Measurements from ENCODE around the gene DAB1.
"Not testable (repeated sequence)": the region's sequence is repeated elsewhere in the genome, so short reads cannot be mapped to it uniquely, and the experiment has no call there.

DAB1 gene

GRCh38 chr1:57122031-57122430, 301.8 kb downstream of the DAB1 start:
- no peak for DNase-seq (ENCODE audit: low read depth in 2 of 2)

- DNase-seq (ENCODE audit: low read depth in 2 of 2): no peak
Observed at GRCh38 chr1:57118948-57119603, 304.8 kb downstream of the DAB1 start.

GRCh38 chr1:57117753-57118152, 306.1 kb downstream of the DAB1 start:
- DNase-seq (ENCODE audit: low read depth in 2 of 2): no peak

GRCh38 chr1:57116871-57117270, 307.0 kb downstream of the DAB1 start:
- no peak for DNase-seq (ENCODE audit: low read depth in 2 of 2)

GRCh38 chr1:57115030-57115614, 308.7 kb downstream of the DAB1 start:
- DNase-seq (ENCODE audit: low read depth in 2 of 2): no peak

GRCh38 chr1:57112148-57112547, 311.7 kb downstream of the DAB1 start:
- DNase-seq (ENCODE audit: low read depth in 2 of 2): no peak

GRCh38 chr1:57111175-57111574, 312.7 kb downstream of the DAB1 start:
- no peak for DNase-seq (ENCODE audit: low read depth in 2 of 2)

GRCh38 chr1:57109883-57110282, 314.0 kb downstream of the DAB1 start:
- DNase-seq (ENCODE audit: low read depth in 2 of 2): no peak

- no peak for DNase-seq (ENCODE audit: low read depth in 2 of 2)
Observed at GRCh38 chr1:57109247-57109646, 314.6 kb downstream of the DAB1 start.

- no peak for DNase-seq (ENCODE audit: low read depth in 2 of 2)
Observed at GRCh38 chr1:57106296-57106695, 317.6 kb downstream of the DAB1 start.

- no peak for DNase-seq (ENCODE audit: low read depth in 2 of 2)
Observed at GRCh38 chr1:57102561-57103326, 321.1 kb downstream of the DAB1 start.

GRCh38 chr1:57101209-57101608, 322.7 kb downstream of the DAB1 start:
- no peak for DNase-seq (ENCODE audit: low read depth in 2 of 2)

- DNase-seq (ENCODE audit: low read depth in 2 of 2): no peak
Observed at GRCh38 chr1:57094749-57095148, 329.1 kb downstream of the DAB1 start.

- DNase-seq (ENCODE audit: low read depth in 2 of 2): no peak
Observed at GRCh38 chr1:57093122-57093521, 330.7 kb downstream of the DAB1 start.

GRCh38 chr1:57091642-57092041, 332.2 kb downstream of the DAB1 start:
- no peak for DNase-seq (ENCODE audit: low read depth in 2 of 2)

GRCh38 chr1:57089855-57090254, 334.0 kb downstream of the DAB1 start:
- no peak for DNase-seq (ENCODE audit: low read depth in 2 of 2)

- no peak for DNase-seq (ENCODE audit: low read depth in 2 of 2)
Observed at GRCh38 chr1:57089221-57089620, 334.6 kb downstream of the DAB1 start.

GRCh38 chr1:57088653-57089052, 335.2 kb downstream of the DAB1 start:
- no peak for DNase-seq (ENCODE audit: low read depth in 2 of 2)

GRCh38 chr1:57087660-57088059, 336.2 kb downstream of the DAB1 start:
- not testable (repeated sequence) for DNase-seq (ENCODE audit: low read depth in 2 of 2)

- no peak for DNase-seq (ENCODE audit: low read depth in 2 of 2)
Observed at GRCh38 chr1:57086154-57086553, 337.7 kb downstream of the DAB1 start.

GRCh38 chr1:57084701-57085100, 339.2 kb downstream of the DAB1 start:
- DNase-seq (ENCODE audit: low read depth in 2 of 2): no peak

GRCh38 chr1:57082711-57083439, 341.0 kb downstream of the DAB1 start:
- no peak for DNase-seq (ENCODE audit: low read depth in 2 of 2)

All from stimulated activated CD8-positive, alpha-beta memory T cell treated with anti-CD3 and anti-CD28 coated beads, Interleukin-7, amount 100 ng/mL, for 1 hour (primary cell).